ENCODE measurements around the gene RTP1.
A peak's percentile ranks its signal among the peaks of the same experiment; 100 is the strongest.
"Not testable (repeated sequence)": the region's sequence is repeated elsewhere in the genome, so short reads cannot be mapped to it uniquely, and the experiment has no call there.

RTP1 gene

GRCh38 chr3:187197335-187197649 lies at the start of gene RTP1:
Gene RTP1, plus strand, starts transcription at chr3:187197486. Its CDS starts 30 bp downstream, at chr3:187197516.
- DNase-seq = no peak

DNA sequence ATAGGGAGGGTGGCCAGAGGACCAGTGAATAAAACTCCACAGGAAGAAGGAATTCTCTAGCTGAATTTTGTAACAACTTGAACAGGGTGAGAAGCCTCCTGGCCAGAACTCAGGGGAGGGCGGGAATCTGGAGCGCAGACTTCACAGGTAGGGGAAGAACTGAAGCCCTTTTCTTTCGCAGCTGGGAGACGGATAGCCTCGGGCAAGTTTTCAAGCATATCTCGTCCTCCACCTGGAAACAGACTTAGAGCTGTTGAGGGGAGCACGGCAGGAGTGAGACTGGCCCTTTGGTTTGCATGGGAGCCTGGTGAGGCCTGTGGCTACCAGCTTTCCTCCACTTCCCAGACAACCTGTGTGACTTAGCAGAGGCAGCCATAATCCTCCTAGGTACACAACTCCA lies 47.1 kb upstream of the RTP1 start:
- no peak for DNase-seq

GRCh38 chr3:187150599-187150998 lies 46.7 kb upstream of the RTP1 start:
- peak; percentile 64 for DNase-seq

DNA sequence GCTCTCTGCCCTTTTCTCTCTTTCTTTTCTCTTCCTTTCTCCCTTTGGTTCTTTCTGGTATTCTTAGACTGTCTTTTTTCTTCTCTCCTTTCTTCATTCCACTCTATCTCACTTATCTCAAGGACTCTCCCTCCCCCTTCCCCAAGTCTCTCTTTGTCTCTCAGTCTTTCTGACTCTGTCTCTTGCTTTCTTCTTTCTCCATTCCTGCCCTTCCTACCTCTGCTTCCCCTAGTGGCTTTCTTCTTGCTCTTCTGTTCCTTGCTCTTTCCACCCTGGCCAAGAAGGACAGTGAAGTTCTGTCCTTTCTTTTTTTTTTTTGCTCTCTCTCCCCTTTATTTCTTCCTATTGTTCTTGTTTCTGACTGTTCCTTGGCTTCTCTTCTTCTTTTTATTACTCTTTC lies 35.7 kb upstream of the RTP1 start:
- DNase-seq = no peak

GRCh38 chr3:187162265-187162953 lies 34.9 kb upstream of the RTP1 start:
- DNase-seq = no peak

GRCh38 chr3:187165144-187165543 lies 32.1 kb upstream of the RTP1 start:
- DNase-seq = no peak

DNA sequence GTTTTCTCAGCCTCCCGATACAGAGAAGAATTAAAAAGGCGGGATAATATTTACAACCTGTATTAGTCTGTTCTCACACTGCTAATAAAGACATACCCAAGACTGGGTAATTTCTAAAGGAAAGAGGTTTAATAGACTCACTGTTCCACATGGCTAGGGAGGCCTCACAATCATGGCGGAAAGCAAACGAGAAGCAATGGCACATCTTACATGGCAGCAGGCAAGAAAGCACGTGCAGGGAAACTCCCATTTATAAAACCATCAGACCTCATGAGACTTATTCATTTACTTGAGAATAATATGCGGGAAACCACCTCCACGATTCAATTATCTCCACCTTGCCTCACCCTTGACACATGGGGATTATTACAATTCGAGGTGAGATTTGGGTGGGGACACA lies 30.5 kb upstream of the RTP1 start:
- DNase-seq = no peak

GRCh38 chr3:187167777-187168176 lies 29.5 kb upstream of the RTP1 start:
- no peak for DNase-seq

DNA sequence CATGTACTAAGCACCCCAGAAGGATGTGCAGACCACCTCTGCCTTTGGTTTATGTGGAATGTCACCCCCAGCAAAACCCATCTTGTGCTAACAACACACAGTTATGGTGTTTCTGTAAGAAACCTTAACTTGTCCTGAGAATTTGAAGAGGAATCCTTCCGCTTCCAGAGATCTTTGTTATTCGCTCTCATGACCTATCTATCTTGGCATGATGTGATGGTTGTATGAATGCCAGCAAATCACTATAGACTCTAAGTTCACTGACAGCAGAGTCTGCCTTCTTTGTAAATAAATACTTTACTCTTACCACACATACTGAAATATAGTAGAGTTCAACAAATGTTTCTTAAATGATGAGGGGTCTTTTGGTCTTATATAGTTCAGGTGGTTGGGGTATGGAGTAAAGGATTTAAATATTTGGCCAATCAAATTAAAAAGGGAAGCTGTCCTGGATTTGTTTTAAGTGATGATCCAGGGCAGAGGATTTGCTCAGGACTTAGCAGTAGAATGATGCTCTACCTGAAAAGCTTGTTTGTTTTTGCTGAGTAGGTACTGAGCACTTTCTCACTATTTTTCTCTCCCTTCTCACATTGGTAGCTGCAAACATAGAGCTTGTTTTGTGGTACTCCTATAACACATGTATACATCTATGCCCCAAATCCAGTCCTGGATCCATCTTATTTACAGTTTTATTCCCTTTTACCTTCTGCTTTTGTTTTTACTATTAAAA lies 27.9 kb upstream of the RTP1 start:
- DNase-seq = no peak

- not testable (repeated sequence) for DNase-seq
Observed at GRCh38 chr3:187170911-187171310, 26.4 kb upstream of the RTP1 start.

- DNase-seq = no peak
Observed at GRCh38 chr3:187172929-187173328, 24.4 kb upstream of the RTP1 start.

- DNase-seq = no peak
Observed at GRCh38 chr3:187181454-187182170, 15.7 kb upstream of the RTP1 start.

GRCh38 chr3:187183210-187183862 lies 13.9 kb upstream of the RTP1 start:
- no peak for DNase-seq

DNA sequence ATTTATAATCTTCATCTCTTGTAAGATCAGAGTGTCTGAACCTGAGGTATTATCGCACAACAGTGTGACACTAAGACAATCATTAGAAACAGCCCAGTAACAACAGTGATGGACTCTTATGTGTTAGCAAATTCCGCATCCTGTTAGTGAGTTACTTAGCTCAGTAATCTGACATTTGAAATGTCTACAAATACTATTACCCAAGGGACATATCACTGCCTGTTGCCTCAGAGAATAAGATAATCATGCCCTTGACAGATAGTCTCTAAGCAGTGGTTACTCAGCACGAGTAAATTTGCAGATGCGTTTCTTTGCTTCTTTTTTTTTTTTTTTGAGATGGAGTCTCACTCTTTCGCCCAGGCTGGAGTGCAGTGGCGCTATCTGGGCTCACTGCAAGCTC lies 13.4 kb upstream of the RTP1 start:
- DNase-seq = no peak

- DNase-seq = no peak
Observed at GRCh38 chr3:187185759-187186158, 11.5 kb upstream of the RTP1 start.

- no peak for DNase-seq
Observed at GRCh38 chr3:187186375-187186774, 10.9 kb upstream of the RTP1 start.

DNA sequence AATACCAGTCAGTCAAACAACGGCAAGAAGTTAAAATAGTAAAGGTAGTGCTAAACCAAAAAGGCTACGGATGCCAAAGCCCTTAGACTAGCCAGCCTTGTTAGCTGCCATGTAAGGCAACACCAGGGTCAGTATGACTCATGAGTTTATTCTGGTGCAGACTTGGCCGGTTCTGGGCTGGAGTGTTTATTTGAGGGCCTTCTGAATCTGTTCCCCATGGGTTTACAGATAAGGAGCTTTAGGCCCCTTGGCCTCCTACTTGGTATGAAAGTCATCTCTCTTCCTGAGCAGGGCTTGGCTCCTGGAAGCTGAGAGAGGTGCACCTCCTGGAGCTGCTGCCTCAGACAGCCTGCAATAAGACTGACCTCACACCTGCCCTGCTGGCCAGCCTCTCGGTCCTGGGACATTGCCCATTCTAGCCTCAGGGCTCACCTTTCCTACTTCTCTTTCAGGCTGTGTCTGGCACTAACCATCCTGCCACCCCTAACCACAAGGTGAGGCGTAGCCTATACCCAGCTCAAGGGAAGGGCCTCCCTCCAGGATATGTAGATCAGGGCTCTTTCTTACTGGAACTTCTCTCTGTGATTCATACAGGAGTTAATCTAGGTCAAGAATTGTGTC lies 10.4 kb upstream of the RTP1 start:
- DNase-seq = no peak

- no peak for DNase-seq
Observed at GRCh38 chr3:187188931-187189330, 8.4 kb upstream of the RTP1 start.

DNA sequence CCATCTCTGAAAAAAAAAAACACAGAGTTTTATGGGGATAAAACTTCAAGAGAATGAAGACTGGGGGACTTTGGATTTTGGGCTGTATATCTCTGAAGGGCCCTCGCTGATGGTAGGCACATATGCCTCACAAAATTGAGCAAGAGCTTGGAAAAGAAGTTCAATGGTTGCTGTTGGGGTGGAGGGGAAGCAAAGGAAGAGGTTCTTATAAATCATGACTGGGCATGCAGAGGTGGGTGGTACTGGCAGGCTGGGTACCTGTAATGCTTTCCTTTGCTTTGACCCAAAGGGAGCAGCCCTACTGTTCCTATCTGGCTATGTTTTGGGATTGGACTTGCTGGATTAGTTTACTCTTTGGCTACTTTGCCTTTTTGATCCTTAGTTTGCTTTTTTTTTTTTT lies 6.0 kb upstream of the RTP1 start:
- no peak for DNase-seq

DNA sequence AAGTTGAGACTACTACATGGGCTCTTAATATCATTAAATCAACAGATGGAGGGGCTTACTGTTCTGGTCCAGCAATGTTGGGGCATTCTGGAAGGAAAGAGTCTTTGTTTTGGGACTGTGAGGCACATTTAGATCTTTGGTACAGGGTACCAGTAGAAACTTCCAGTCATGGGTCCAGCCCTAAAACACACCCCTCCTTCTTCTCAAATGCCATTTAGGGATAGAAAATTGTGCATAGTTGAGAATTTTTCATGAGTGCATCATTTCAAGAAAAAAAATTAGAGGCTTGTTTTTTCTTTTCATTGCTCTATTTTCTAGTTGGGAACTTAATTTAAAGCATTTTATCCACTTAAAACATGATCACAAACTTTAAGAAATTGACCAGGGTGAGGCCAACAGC lies 4.1 kb upstream of the RTP1 start:
- DNase-seq = no peak

GRCh38 chr3:187196573-187197334 lies 532 bp upstream of the RTP1 start:
- no peak for DNase-seq

- DNase-seq = no peak
Observed at GRCh38 chr3:187198490-187198889, 1.2 kb downstream of the RTP1 start.
